ENCODE results near the gene PTCH2.

The PTCH2 gene

DNA sequence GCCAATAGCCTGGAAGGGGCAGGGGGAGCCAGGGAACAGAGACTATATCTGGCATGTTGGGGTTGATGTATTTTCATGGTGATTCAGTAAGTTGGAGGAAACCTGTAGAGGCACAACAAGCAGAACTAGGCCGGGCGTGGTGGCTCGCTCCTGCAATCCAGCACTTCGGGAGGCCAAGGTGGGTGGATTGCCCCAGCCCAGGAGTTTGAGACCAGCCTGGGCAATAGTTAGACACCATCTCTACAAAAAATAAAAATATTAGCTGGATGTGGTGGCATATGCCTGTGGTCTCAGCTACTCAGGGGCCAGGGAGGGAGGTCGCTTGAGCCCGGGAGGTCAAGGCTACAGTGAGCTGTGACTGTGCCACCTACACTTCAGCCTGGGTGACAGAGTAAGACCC, 10.1 kb upstream of the PTCH2 start (continued):
- TF ChIP-seq, protein P1, sequence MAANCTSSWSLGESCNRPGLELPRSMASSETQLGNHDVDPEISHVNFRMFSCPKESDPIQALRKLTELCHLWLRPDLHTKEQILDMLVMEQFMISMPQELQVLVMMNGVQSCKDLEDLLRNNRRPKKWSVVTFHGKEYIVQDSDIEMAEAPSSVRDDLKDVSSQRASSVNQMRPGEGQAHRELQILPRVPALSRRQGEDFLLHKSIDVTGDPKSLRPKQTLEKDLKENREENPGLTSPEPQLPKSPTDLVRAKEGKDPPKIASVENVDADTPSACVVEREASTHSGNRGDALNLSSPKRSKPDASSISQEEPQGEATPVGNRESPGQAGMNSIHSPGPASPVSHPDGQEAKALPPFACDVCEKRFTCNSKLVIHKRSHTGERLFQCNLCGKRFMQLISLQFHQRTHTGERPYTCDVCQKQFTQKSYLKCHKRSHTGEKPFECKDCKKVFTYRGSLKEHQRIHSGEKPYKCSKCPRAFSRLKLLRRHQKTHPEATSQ (tag by site-specific recombination; IDR thresholded peaks at IDR 0.05), result no peak

DNA sequence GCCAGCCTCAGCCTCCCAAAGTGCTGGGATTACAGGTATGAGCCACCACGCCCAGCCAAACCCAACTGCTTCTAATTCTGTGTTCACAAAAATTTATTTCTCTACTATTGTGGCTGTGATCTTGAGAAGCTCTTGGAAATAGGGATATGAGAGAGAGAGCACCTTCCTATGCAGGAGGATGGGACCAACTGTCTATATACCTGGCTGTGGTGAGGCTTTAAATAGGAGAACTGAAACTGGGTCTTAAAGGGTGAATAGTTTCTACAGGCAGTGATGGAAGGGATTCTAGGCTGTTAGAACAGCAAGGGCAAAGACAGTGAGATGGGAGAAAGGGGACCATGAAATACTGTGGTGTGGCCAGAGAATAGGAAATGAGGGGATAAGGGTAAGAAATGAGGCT, 8.3 kb upstream of the PTCH2 start:
- TF ChIP-seq, protein P2, sequence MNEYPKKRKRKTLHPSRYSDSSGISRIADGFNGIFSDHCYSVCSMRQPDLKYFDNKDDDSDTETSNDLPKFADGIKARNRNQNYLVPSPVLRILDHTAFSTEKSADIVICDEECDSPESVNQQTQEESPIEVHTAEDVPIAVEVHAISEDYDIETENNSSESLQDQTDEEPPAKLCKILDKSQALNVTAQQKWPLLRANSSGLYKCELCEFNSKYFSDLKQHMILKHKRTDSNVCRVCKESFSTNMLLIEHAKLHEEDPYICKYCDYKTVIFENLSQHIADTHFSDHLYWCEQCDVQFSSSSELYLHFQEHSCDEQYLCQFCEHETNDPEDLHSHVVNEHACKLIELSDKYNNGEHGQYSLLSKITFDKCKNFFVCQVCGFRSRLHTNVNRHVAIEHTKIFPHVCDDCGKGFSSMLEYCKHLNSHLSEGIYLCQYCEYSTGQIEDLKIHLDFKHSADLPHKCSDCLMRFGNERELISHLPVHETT (tag by site-specific recombination; IDR thresholded peaks at IDR 0.05), result no peak
- no peak for TF ChIP-seq ZNF654 (tag by site-specific recombination; IDR thresholded peaks at IDR 0.05; ENCODE audit: low read depth)
- TF ChIP-seq ZNF394 (tag by site-specific recombination; IDR thresholded peaks at IDR 0.05; ENCODE audit: borderline replicate concordance), result no peak
- TF ChIP-seq, protein P3, sequence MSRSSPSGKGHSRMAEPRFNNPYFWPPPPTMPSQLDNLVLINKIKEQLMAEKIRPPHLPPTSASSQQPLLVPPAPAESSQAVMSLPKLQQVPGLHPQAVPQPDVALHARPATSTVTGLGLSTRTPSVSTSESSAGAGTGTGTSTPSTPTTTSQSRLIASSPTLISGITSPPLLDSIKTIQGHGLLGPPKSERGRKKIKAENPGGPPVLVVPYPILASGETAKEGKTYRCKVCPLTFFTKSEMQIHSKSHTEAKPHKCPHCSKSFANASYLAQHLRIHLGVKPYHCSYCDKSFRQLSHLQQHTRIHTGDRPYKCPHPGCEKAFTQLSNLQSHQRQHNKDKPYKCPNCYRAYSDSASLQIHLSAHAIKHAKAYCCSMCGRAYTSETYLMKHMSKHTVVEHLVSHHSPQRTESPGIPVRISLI (tag by site-specific recombination; IDR thresholded peaks at IDR 0.05), result no peak
- no peak for TF ChIP-seq ZEB2 (tag by site-specific recombination; IDR thresholded peaks at IDR 0.05)
- TF ChIP-seq, protein P4, sequence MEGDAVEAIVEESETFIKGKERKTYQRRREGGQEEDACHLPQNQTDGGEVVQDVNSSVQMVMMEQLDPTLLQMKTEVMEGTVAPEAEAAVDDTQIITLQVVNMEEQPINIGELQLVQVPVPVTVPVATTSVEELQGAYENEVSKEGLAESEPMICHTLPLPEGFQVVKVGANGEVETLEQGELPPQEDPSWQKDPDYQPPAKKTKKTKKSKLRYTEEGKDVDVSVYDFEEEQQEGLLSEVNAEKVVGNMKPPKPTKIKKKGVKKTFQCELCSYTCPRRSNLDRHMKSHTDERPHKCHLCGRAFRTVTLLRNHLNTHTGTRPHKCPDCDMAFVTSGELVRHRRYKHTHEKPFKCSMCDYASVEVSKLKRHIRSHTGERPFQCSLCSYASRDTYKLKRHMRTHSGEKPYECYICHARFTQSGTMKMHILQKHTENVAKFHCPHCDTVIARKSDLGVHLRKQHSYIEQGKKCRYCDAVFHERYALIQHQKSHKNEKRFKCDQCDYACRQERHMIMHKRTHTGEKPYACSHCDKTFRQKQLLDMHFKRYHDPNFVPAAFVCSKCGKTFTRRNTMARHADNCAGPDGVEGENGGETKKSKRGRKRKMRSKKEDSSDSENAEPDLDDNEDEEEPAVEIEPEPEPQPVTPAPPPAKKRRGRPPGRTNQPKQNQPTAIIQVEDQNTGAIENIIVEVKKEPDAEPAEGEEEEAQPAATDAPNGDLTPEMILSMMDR (tag by site-specific recombination; IDR thresholded peaks at IDR 0.05), result no peak
- TF ChIP-seq, protein P5, sequence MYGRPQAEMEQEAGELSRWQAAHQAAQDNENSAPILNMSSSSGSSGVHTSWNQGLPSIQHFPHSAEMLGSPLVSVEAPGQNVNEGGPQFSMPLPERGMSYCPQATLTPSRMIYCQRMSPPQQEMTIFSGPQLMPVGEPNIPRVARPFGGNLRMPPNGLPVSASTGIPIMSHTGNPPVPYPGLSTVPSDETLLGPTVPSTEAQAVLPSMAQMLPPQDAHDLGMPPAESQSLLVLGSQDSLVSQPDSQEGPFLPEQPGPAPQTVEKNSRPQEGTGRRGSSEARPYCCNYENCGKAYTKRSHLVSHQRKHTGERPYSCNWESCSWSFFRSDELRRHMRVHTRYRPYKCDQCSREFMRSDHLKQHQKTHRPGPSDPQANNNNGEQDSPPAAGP (tag by site-specific recombination; IDR thresholded peaks at IDR 0.05), result no peak
- TF ChIP-seq, protein P6, sequence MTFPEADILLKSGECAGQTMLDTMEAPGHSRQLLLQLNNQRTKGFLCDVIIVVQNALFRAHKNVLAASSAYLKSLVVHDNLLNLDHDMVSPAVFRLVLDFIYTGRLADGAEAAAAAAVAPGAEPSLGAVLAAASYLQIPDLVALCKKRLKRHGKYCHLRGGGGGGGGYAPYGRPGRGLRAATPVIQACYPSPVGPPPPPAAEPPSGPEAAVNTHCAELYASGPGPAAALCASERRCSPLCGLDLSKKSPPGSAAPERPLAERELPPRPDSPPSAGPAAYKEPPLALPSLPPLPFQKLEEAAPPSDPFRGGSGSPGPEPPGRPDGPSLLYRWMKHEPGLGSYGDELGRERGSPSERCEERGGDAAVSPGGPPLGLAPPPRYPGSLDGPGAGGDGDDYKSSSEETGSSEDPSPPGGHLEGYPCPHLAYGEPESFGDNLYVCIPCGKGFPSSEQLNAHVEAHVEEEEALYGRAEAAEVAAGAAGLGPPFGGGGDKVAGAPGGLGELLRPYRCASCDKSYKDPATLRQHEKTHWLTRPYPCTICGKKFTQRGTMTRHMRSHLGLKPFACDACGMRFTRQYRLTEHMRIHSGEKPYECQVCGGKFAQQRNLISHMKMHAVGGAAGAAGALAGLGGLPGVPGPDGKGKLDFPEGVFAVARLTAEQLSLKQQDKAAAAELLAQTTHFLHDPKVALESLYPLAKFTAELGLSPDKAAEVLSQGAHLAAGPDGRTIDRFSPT (tag by site-specific recombination; IDR thresholded peaks at IDR 0.05), result no peak
- TF ChIP-seq ZFP69B (tag by site-specific recombination; IDR thresholded peaks at IDR 0.05), result no peak
- no peak for TF ChIP-seq WT1 (tag by site-specific recombination; IDR thresholded peaks at IDR 0.05)
- no peak for TF ChIP-seq ZNF626 (tag by site-specific recombination; IDR thresholded peaks at IDR 0.05)
- no peak for TF ChIP-seq ZNF514 (tag by site-specific recombination; IDR thresholded peaks at IDR 0.05)
- no peak for TF ChIP-seq ZNF561 (tag by site-specific recombination; IDR thresholded peaks at IDR 0.05; ENCODE audit: borderline replicate concordance)
- no peak for TF ChIP-seq ZNF830 (tag by site-specific recombination; IDR thresholded peaks at IDR 0.05; ENCODE audit: low read depth)
- no peak for TF ChIP-seq KLF1 (tag by site-specific recombination; IDR thresholded peaks at IDR 0.05)
- TF ChIP-seq IKZF3 (tag by site-specific recombination; IDR thresholded peaks at IDR 0.05), result no peak
- no peak for TF ChIP-seq ZNF670 (tag by site-specific recombination; IDR thresholded peaks at IDR 0.05; ENCODE audit: low read depth)
- TF ChIP-seq SCRT2 (tag by site-specific recombination; IDR thresholded peaks at IDR 0.05), result no peak
- ChIA-PET POLR2A (interaction anchor here (0.5 kb wide), 1 partner anchor 121 kb away, joined by 3 read pairs; no protein-coding TSS in a partner anchor), CTCF (no interaction called here)

More for the DNA sequence above, 8.3 kb upstream of the PTCH2 start:
- Histone ChIP-seq H3K9me3 (ENCODE audit: control insufficient read depth, insufficient read depth, low read depth, low read length) (no peaks in the 10 kb centered on the region), H3K36me3 (ENCODE audit: control insufficient read depth in 2 of 2, insufficient read depth in 1 of 2, low read length in 2 of 2) (peaks cover 0 to 25% of the 10 kb centered on the region in 2 experiments; a peak in 2 of 3 replicates), H3K4me3 (ENCODE audit: low read depth, low read length) (no peak overlapping the region), H3K4me1 (ENCODE audit: control insufficient read depth, insufficient read depth, low read length) (no peaks in the 10 kb centered on the region), H3K27ac (ENCODE audit: extremely low read depth, low read depth, low read length) (no peak overlapping the region)

Measured in HEK293 (cell line).